ENCODE data around the gene KNOP1.

KNOP1 gene

DNA sequence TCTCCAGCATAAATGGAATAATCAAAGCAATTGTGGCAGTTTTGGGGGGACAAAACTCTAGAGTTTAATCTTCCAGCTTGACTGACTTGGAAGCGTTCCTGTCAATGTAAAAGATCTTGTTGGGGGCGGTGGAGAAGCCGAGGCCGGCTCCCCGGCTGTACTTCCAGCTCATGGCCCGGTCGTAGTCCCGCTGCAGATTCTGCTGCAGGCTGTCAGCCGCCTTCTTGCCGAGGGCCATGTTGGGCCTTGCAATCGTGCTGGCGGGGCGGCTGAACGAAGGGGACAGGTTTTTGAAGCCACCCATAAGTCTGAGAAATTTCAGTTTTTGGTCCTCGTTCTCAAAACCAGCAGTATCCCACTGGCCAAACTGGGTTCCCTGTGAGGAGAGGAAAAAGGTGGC, 11.2 kb downstream of the KNOP1 start:
- no peak for FAIRE-seq

DNA sequence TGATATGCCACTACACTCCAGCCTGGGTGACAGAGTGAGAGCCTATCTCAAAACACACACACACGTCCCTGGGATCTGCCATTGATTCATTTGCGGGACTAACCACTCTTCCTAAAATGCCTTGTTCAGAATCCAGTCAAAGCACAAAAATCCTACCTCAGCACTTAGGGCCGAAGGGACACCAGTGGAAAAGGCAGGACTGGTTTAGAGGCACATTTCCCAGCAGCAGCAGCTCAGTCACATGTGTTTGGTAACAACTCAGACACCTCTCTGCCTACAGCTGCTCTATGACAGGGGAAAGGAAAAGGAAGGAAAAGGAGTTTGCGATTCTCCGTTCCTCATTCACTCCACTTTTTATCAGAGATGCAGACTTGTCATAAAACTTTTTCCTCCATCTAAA, 12.2 kb downstream of the KNOP1 start:
- no peak for FAIRE-seq

DNA sequence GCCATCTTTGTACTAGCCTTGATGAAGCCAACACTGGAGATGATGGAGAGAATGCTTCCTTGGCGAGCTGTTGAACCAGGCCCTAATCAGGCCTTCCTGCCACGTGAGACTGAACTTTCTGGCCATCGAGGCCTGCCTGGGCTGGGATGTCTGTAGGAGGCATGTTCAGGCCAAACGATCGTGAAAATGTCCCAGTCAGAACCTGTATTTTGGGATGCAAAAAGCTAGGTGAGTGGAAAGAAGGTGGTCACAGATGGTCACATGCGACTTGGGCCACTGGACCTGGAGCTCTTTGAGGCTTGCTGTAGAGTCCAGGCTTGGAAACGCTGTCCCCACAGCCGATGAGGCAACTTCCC, 12.9 kb downstream of the KNOP1 start:
- FAIRE-seq, result no peak

DNA sequence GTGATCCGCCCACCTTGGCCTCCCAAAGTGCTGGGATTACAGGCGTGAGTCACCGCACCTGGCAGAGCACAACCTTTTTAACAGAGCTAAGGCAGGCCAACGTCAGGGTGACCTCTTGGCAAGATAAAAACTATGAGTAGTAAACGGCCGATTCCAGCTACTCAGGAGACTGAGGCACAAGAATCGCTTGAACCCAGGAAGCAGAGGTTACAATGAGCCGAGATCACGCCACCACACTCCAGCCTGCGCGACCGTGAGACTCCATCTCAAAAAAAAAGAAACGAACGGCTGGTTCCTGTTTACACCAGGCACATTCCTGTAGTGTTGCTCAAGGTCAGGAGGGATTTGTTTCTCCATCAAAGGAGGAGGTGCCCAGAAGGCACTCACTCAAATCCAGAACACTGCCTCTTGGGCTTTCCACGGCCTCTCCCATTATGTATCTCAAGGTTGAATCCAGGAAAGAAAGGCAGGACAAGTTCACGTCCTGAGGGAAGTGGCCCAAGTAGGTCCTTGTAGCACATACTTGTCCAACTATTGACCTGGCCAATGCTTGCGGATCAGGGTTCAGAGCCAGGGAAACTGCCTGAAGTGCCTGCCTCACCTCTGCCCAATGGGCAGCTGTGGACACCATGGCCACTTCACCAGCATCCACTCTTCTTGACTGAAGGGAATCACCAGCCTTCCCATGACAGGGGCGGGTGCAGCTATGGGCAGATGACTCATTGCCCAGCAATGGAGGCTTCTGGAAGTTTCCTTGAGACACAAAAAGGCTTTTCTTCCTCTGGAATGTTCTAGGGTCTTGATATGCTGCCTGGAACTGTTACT, 13.5 kb downstream of the KNOP1 start:
- FAIRE-seq, result no peak

DNA sequence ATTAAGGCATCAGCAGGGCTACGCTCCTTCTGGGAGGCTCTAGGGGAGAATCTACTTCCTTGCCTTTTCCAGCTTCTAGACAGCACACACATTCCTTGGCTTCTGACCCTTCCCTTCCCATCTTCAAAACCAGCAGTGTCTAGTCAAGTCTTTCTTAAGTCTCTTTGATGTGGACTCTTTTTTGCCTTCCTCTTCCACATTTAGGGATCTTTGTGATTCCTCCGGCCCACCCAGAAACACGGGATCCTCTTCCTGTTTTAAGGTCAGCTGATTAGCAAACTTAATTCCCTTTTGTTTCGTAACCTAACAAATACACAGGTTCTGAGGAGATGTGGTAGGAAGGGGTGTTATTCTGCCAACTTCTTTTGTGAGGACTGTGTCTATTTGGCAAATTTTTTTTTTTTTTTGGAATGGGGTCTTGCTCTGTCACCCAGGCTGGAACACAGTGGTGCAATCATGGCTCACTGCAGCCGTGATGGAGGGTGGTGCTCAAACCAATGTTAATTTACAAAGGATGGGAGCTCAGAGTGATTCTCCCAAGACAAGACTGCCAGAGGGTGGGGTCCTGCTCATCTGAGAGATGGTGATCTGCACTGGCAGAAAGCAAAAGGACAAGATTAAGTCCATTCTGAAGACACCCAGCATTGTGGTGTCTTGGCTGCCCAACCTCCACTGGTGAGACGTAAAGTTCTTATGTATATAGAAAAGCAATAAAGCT, 14.7 kb downstream of the KNOP1 start:
- no peak for FAIRE-seq

DNA sequence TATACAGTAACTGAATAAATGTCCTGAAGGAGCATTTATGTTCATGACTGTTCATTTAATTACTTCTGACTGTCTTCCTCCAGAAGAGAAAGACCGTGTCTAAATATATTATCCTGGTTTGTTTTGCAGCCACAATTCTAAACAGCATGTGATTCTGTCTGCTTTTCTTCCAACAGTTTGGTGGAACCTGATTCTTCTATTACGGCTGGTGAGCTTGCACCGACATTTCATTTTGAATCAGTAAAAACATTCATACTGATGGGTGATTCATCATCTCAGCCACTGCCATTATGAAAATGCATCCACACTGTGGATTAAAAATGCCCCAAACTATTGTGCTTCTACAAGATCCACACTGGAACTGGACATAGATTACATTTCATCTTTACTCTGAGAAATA, 16.9 kb downstream of the KNOP1 start:
- FAIRE-seq, result no peak

DNA sequence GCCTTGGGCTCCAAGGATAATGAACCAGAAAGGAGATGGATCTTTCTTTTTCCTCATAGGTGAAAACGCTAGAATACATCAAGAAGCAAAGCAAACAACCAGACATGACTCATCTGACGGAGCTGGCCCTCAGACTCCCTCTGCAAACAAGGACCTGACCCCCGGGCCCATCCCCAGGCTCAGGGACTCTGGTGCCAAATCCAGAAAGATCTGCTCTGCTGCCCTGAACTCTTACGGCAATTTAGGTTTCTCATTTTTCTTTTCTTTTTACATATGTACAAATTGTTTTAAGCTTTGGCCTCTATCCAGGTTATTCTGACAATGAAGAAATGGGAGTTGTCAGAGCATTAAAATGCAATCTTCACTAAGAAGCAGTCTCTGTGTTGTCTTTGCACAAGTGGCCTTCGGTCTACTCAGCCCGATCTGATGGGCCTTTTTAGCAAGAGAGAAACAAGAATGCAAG, 17.7 kb downstream of the KNOP1 start:
- no peak for FAIRE-seq

DNA sequence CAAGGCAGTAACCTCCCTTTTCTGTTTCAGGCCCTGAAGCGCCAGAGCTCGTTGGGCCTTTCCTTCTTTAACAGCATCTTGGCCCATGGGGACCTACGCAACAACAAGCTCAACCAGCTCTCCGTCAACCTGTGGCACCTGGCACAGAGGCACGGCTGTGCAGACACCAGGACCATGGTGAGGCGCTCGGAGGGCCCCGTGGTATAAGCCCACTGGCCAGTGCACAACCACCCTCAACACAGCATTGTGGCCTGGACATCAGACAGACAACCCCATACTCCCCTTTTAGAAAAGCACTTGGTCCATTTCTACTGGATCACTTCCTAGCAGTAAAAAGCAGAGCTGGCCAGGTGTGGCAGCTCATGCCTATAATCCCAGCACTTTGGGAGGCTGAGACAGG, 18.6 kb downstream of the KNOP1 start:
- FAIRE-seq, result no peak

DNA sequence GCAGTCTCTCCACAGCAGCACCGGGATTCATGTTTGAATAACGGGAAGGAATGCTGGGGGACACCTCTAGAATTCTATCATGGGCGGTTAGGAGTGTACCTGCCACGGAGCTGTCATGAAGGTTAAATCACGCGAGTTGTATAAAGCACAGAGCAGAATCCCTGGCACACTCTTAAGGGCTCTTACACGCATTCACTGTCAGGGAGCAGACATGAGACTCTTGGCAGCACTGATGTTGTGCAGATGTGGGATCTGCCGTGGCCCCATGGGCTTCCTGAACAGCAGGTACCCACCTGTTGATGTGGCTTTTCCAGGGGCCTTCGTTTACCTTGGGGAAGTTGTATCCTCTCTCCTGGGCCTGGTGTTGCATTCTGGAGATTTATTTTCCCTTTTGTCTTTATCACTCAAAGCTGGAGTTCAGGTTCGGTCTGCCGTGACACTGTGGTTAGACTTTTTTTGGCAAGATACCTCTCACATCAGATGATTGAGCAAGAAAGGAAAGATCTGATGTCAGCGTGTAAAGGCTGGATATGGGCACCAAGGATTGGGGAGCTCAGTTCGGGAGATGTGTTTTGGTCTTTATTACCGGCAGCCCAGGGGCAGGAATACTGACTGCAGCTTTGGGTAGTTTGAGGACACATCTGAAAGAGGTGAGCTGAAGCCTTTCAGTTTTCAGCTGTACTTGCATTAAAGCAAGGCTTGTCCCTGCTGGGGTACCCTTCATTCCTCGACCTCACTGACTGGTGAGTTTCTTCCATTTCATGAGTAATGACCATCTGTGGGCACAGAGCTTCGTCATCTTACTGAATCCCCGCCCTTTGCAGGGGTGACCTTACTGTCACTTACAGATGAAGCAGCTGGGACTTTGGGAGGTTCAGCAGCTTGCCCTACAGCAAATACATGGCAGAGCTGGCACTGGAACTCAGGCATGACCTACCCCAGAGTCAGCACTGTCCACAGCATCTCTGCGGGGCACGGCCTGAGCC, 19.3 kb downstream of the KNOP1 start:
- no peak for FAIRE-seq

DNA sequence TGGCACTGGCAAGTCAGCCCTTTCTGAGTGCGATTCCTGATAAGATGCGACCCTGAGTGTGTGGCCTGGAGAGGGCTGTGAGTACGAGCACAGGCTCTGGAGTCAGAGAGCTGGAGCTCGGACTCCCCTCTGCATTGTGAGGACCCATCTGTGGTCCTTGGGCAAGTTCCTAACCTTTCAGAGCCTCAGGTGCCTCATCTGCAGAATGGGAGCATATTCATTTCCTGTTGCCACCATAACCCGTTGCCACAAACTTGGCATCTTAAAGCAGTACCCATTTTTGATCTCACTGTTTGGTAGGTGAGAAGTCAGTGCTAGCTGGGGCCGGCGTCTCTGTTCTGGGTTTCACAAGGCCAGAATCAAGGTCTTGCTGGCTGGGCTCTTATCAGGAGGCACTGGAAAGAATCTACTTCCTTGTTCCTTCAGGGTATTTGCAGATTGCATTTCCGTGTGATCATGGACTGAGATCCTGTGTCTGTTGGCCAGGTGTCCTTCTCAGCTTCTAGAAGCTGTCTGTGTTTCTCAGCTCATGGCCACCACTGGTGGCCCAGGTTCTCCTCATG, 20.2 kb downstream of the KNOP1 start:
- no peak for FAIRE-seq

DNA sequence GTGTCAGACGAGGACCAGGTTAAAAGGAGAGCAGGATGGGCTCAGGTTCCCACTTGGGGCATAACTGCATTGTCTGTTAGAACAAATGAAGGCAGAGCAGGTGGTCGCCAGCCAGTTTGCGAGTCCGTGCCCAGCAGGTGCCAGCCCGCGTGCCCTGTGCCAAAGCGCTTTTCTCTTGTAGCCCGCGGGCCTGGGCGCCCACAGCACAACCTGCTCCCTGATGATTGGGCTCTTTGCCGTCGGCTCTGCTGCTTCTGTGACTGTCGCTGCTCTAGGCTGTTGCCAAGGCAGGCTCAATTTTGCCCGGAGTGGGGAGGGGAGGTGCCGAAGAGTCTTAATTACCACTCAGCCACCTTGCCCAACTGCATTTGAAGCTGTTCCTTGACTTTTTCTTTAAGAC, 21.1 kb downstream of the KNOP1 start:
- FAIRE-seq, result no peak

DNA sequence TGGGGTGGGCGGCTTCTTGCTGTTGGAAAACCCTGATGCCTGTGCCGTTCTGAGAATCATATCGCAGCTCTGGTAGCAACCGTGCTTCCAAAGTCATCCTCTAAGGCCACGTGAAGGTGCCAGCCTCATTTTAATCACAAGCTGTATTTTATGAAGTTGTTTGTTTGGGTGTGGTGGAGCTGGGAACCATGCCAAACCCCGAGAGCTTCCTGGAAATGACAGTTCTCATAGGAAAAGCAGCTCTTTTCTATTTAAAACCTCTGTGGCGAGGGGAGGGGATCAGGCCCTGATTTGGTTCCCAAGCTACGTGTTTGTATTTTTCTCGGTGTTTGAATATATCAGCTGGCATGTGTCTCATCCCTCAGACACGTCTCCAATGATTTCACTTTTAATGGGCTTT, 21.7 kb downstream of the KNOP1 start:
- FAIRE-seq, result peak; percentile 18

DNA sequence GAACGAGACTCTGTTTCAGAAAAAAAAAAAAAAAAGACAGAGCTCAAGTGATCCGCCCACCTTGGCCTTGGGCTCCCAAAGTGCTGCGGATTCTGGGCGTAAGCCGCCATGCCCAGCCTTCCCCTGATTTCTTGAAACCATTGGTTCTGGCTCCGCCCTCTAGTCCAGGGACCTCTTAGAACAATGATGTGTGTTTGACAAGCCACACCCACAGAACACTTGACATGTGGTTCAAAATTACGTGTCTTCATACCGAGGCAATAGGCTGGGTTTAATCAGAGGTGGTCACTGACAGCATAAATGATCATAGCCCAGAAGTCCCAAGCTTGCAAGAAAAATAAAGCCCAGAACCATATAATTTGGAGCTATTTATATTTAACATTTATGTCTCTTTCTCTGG, 23.0 kb downstream of the KNOP1 start:
- FAIRE-seq, result no peak

DNA sequence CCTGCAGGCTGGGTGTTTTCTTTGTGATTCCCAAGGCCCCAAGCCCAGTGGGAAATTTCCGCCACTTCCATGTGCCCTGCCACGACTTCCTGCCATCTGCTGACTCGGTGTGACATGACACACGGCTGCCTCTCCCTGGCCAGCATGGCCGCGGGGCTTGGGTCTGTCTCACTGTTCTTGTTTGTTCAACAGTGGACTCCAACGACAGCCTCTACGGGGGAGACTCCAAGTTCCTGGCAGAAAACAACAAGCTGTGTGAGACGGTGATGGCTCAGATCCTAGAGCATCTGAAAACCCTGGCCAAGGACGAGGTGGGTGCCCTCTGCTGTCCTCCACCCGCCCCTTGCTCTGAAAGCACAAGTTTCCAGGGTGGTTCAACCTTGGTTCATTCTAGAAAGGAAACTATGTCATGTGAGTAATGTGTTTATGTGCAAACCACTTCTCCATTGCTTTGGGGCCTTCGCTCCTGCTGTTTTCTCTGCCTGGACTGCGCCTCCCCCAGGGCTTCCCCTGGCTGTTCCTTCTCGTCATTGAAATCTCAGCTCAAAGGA, 26.8 kb downstream of the KNOP1 start:
- no peak for FAIRE-seq

DNA sequence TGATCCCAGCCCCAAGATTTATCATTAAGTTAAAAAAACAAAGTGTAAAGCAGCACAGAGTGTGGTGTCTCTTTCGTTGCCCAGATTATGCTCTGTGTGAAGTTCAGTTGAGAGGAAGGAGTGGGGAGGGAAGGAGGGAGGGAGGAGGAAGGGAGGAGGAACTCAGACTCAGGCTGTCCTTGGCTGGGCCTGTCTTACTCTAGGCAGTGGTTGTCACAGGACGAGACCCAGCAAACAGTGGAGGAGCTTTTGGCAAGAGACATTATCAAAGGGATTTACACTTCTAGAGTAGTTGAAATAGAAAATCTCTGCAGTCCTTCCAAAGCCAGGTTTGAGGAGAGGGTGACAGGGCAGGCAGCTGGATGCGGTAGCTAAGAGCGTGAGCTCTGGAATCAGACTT, 27.8 kb downstream of the KNOP1 start:
- FAIRE-seq, result no peak

DNA sequence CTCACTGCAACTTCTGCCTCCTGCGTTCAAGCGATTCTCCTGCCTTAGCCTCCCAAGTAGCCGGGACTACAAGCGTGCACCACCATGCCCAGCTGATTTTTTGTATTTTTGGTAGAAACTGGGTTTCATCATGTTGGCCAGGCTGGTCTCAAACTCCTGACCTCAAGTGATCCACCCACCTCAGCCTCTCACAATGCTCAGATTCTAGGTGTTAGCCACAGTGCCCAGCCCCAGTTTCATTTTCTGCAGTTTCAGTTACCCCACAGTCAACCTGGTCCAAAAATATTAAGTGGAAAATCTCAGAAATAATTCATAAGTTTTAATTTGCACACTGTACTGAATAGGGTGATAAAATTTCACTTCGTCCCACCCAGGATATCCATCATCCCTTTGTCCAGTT, 28.7 kb downstream of the KNOP1 start:
- FAIRE-seq, result no peak

DNA sequence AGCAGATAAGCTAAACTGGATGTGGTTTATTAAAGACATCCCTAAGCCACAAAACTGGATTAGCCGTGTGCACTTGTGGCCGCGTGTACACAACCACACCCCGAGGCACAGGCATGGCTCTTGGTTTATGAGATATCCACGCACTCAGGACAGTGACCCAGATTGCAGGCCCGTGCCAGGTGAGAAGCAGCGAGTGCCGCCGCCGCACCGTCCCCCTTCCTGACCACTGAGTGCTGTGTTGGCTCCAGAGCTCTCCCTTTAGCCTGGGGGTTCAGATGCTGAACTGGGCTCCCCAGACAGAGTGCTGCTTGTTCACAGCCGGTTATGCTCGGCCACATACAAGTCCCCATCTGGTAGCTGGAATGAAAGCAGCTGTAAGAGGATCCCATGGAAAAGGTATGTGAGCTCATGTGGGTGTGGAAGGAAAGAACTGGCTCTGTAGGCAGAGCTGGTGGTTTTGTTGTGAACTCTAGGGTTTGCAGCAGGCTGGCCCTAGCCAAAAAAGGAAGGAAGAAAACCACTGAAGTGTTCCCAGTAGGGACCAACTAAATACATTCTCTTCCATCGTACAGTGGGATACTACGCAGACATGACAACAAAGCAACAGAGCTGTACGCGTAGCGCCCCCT, 29.5 kb downstream of the KNOP1 start:
- FAIRE-seq, result no peak

DNA sequence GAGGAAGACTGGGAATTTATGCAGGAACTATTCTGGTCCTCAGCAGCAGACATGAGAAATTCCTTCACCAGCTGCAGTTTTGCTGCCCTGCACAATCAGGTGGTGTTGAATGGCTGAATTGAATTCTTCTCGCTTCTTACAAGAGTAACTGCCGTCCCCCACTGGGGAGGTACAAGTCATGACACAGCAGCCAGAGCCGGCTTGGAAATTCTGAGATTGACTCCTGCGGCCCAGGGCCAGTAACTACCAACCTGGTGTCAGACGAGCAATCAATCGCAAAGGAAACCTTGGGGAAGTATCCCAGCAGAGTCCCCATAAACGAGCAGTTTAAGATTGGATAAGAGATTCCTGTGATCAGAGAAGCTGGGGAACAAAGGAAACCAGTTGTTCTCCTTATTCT, 30.7 kb downstream of the KNOP1 start:
- no peak for FAIRE-seq

DNA sequence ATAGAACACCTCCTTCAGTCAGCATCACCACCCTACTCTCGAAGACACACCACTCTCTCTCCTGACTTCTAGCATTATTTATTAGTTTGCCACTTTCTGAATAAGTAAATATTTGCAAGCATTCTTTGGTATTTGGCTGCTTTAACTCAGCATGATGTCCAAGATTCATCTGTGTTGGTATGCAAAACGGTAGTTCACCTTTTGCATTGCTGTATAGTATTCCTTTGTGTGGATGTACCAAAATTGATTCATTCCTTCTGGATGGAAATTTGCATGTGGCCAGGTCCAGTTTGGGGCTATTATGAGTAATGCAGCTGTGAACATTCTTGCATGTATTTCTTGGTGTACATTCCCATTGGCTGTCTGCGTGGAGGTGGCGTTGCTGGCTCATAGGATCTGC, 32.9 kb downstream of the KNOP1 start:
- FAIRE-seq, result no peak

DNA sequence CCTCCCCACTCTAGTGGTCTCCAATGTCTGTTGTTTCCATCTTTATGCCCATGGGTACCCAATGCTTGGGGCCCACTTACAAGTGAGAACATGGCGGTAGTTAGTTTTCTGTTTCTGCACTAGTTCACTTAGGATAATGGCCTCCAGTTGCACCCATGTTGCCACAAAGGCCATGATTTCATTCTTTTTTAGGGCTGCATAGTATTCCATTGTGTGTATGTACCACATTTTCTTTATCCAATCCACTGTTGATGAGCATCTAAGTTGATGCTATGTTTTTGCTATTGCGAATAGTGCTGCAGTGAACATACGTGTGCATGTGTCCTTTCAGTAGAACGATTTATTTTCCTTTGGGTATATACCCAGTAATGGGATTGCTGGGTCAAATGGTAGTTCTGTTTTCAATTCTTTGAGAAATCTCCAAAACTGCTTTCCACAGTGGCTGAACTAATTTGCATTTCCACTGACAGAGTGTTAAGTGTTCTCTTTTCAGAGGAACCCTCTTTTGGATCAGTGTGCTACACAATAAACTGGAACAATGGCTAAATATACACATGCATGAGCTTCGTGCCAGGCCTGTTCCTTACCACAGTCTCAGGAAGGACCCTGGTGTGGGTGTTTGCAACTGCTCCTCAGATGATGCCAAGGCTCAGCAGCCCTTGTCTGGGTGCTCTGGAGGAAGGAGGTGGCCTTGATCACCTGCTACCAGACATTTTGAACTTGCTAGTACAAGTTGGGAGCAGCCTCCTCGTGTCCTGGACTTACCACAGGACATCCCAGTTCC, 34.4 kb downstream of the KNOP1 start:
- no peak for FAIRE-seq

DNA sequence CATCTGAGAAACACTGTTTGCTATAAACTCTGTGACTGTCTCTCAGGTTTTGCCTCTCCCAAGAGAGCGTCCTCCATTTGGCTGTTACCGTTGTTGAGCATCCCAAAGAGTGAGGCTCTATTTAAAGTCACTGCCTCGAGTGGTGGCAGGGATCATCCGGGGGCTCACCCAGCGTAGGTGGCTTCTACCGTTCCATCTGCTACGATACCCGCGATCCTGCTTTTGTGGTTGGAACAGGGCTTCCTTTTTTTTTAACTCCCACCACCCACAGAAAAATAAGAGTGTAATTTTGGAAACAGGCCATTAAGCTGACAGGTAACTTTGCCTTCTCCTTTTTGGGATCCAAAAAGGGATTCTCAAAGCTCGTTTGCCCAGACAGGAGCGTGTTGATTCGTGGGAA, 36.4 kb downstream of the KNOP1 start:
- no peak for FAIRE-seq

Measured in endometrium (tissue), 2 donors.